Vagina (tissue), 2 donors: ENCODE data around the gene TSR1.

ENCODE experiments used
- CTCF ChIP-seq, 3 experiments: fragments of 450-650 bp in 2 of 3; fragments of 200-600 bp in 1 of 3; sonication (generic) in 1 of 3; IDR thresholded peaks; one replicate each; pipeline ENCODE4 v1.5.1; 2017 to 2019; ENCODE audit warnings: antibody characterized with exemption in 3 of 3, mild to moderate bottlenecking in 2 of 3, moderate library complexity in 2 of 3
- POLR2A ChIP-seq, 2 donors: fragments of 450-650 bp; IDR thresholded peaks; one replicate each; pipeline ENCODE4 v1.6.1; 2017; ENCODE audit warnings: antibody characterized with exemption in 2 of 2, mild to moderate bottlenecking in 2 of 2, moderate library complexity in 2 of 2
- POLR2AphosphoS5 ChIP-seq, 2 donors: sonication (generic); formaldehyde crosslinking; IDR thresholded peaks; one replicate each; pipeline ENCODE4 v1.9.0; 2017; ENCODE audit warnings: antibody characterized with exemption in 2 of 2, mild to moderate bottlenecking in 2 of 2, low read depth in 1 of 2; ENCODE audit not compliant: insufficient read depth in 1 of 2

GRCh38 chr17:2380950-2381649 is 44.8 kb upstream of the TSR1 start:
- TF ChIP-seq CTCF (IDR thresholded peaks at IDR 0.05) (no peak), POLR2AphosphoS5 (IDR thresholded peaks at IDR 0.05; ENCODE audit: insufficient read depth in 1 of 2, low read depth in 1 of 2) (no peak), POLR2A (IDR thresholded peaks at IDR 0.05) (no peak)
